ENCODE results near the gene PRDM12. TPM values are rescaled to one million over a fixed set of nuclear protein-coding genes. Genes with fewer than 3 reads are reported as not detected.

The PRDM12 gene
- total RNA-seq, 1 donor from 2014 or later = not detected

- H3K4me3 Mint-ChIP-seq (ENCODE audit: low read depth) = peak overlapping the region; percentile 89
- no peak for DNase-seq (ENCODE audit: low spot score, unreplicated experiment)
- H3K9me3 Mint-ChIP-seq (ENCODE audit: low read depth) = no peaks in the 10 kb centered on the region
- H3K4me1 Mint-ChIP-seq (ENCODE audit: low read depth) = peaks cover 27% of the 10 kb centered on the region
- no peaks in the 10 kb centered on the region for H3K27me3 Mint-ChIP-seq
- TF ChIP-seq, protein P1, sequence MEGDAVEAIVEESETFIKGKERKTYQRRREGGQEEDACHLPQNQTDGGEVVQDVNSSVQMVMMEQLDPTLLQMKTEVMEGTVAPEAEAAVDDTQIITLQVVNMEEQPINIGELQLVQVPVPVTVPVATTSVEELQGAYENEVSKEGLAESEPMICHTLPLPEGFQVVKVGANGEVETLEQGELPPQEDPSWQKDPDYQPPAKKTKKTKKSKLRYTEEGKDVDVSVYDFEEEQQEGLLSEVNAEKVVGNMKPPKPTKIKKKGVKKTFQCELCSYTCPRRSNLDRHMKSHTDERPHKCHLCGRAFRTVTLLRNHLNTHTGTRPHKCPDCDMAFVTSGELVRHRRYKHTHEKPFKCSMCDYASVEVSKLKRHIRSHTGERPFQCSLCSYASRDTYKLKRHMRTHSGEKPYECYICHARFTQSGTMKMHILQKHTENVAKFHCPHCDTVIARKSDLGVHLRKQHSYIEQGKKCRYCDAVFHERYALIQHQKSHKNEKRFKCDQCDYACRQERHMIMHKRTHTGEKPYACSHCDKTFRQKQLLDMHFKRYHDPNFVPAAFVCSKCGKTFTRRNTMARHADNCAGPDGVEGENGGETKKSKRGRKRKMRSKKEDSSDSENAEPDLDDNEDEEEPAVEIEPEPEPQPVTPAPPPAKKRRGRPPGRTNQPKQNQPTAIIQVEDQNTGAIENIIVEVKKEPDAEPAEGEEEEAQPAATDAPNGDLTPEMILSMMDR (IDR thresholded peaks at IDR 0.05; ENCODE audit: unreplicated experiment) = no peak
- H3K27ac Mint-ChIP-seq = peak overlapping the region; percentile 96
- no peaks in the 10 kb centered on the region for H3K36me3 Mint-ChIP-seq (ENCODE audit: insufficient read depth)
Observed at GRCh38 chr9:130713286-130713960, 49.0 kb downstream of the PRDM12 start.

GRCh38 chr9:130714586-130715110 is 50.3 kb downstream of the PRDM12 start:
- Mint-ChIP-seq H3K9me3 (ENCODE audit: low read depth) (no peaks in the 10 kb centered on the region), H3K27ac (peak overlapping the region; percentile 15), H3K4me3 (ENCODE audit: low read depth) (peak overlapping the region; percentile 89), H3K27me3 (no peaks in the 10 kb centered on the region), H3K4me1 (ENCODE audit: low read depth) (peaks cover 32% of the 10 kb centered on the region), H3K36me3 (ENCODE audit: insufficient read depth) (no peaks in the 10 kb centered on the region)
- TF ChIP-seq, protein P1 (IDR thresholded peaks at IDR 0.05; ENCODE audit: unreplicated experiment) = no peak
- DNase-seq (ENCODE audit: low spot score, unreplicated experiment) = no peak

- Mint-ChIP-seq H3K27ac (no peak overlapping the region), H3K4me1 (ENCODE audit: low read depth) (peaks cover 32% of the 10 kb centered on the region)
Observed at GRCh38 chr9:130715270-130715669, 50.9 kb downstream of the PRDM12 start.

DNA sequence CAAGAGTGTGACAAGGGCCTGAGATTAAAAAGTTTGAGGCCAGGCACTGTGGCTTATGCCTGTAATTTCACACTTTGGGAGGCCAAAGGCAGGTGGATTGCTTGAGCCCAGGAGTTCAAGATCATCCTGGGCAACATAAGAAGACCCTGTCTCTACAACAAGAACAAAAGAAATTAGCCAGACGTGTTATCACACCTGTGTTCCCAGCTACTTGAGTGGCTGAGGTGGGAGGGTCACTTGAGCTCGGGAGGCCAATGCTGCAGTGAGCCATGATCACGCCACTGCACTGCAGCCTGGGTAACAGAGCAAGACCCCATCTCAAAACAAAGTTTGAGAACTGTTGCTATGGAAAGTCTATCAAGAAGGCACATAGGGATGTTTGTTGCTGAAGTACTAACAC is 54.2 kb downstream of the PRDM12 start:
- TF ChIP-seq, protein P1 (IDR thresholded peaks at IDR 0.05; ENCODE audit: unreplicated experiment) = no peak
- H3K36me3 Mint-ChIP-seq (ENCODE audit: insufficient read depth) = peaks cover 2% of the 10 kb centered on the region
- no peaks in the 10 kb centered on the region for H3K9me3 Mint-ChIP-seq (ENCODE audit: low read depth)
- H3K4me3 Mint-ChIP-seq (ENCODE audit: low read depth) = no peak overlapping the region
- H3K27me3 Mint-ChIP-seq = no peaks in the 10 kb centered on the region
- H3K27ac Mint-ChIP-seq = peak overlapping the region; percentile 71
- DNase-seq (ENCODE audit: low spot score, unreplicated experiment) = no peak
- peaks cover 30% of the 10 kb centered on the region for H3K4me1 Mint-ChIP-seq (ENCODE audit: low read depth)

More at GRCh38 chr9:130715270-130715669, 50.9 kb downstream of the PRDM12 start:
- DNase-seq (ENCODE audit: low spot score, unreplicated experiment) = no peak
- TF ChIP-seq, protein P1 (IDR thresholded peaks at IDR 0.05; ENCODE audit: unreplicated experiment) = no peak
- no peaks in the 10 kb centered on the region for H3K36me3 Mint-ChIP-seq (ENCODE audit: insufficient read depth)
- no peaks in the 10 kb centered on the region for H3K27me3 Mint-ChIP-seq
- H3K4me3 Mint-ChIP-seq (ENCODE audit: low read depth) = peak overlapping the region; percentile 89
- H3K9me3 Mint-ChIP-seq (ENCODE audit: low read depth) = no peaks in the 10 kb centered on the region

- H3K27ac Mint-ChIP-seq = peak overlapping the region; percentile 32
- H3K4me1 Mint-ChIP-seq (ENCODE audit: low read depth) = peaks cover 9% of the 10 kb centered on the region
- no peak for DNase-seq (ENCODE audit: low spot score, unreplicated experiment)
- no peaks in the 10 kb centered on the region for H3K9me3 Mint-ChIP-seq (ENCODE audit: low read depth)
- TF ChIP-seq, protein P1 (IDR thresholded peaks at IDR 0.05; ENCODE audit: unreplicated experiment) = no peak
- no peak overlapping the region for H3K4me3 Mint-ChIP-seq (ENCODE audit: low read depth)
- H3K36me3 Mint-ChIP-seq (ENCODE audit: insufficient read depth) = peaks cover 2% of the 10 kb centered on the region
- H3K27me3 Mint-ChIP-seq = no peaks in the 10 kb centered on the region
Observed at GRCh38 chr9:130720762-130721161, 56.4 kb downstream of the PRDM12 start.
